Hematopoietic multipotent progenitor cell (in vitro differentiated cells): Measurements from ENCODE around the gene UBE3C. TPM values are rescaled to one million over a fixed set of nuclear protein-coding genes. Genes with fewer than 3 reads are reported as not detected.
"Not testable (repeated sequence)": the region's sequence is repeated elsewhere in the genome, so short reads cannot be mapped to it uniquely, and the experiment has no call there.

Experiments
- DNase-seq, 3 donors: peaks; one replicate each; pipeline ENCODE4 v3.0.0-alpha.2; 2011 to 2015; ENCODE audit warnings: low read depth in 2 of 3, low spot score in 2 of 3
- total RNA-seq: library from RNA; depleted of rRNA; stranded (reverse); fragments of >200 nt; gene quantifications from one replicate; pipeline ENCODE4 v1.2.3, GENCODE V29; 2012

Gene UBE3C
- total RNA-seq, 1 donor: 24.8 TPM

DNA sequence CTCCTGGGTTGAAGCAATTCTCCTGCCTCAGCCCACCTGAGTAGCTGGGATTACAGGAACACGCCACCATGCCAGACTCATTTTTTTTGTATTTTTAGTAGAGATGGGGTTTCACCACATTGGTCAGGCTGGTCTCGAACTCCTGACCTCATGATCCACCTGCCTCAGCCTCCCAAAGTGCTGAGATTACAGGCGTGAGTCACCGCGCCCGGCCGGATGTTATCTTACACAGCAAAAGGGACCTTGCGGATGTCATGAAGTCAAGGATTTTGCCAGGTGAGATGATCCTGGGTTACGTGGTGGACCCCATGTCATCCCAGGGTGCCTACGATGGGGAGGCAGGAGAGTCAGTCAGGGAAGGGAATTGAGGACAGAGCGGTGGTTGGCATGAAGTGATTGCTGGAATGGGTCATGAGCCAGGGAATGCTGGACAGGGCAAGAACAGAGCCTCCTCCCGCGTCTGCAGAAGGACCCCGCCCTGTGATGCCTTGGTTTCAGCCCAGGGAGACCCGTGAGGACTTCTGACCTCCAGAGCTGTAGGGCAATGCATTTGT lies 8.7 kb upstream of the UBE3C start:
- DNase-seq: no peak

DNA sequence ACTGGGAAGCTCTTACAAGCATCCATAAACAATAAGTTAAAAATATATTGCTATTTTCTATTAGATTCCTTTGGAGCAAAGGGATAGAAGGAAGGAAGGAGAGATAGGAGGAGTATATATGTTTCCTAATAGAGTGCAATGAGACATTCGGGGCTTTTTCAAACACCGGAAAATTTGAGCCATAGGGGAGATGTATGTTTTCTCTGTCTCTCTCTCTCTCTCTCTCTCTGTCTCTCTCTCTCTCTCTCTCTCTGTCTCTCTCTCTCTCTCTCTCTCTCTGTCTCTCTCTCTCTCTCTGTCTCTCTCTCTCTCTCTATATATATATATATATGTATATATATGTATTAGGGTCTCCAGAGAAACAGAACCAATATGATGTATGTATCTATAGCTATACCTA lies 7.9 kb upstream of the UBE3C start:
- not testable (repeated sequence) for DNase-seq

DNA sequence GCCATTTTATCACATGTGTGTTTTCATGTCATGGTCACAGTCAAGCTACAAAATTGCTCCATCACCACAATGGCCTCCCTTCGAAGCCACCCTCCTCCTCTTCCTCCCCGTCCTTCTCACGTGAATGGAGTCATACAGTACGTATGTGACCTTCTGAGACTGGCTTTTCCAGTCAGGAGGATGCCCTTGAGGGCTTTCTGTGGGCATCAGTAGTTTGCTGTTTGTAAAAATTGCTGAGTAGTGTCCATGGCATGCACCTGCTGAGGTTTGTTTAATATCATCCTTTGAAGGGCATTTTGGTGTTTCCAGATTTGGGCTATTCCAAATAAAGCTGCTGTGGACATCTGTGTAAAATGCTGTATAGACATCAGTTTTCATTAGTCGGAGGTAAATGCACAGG lies 5.9 kb upstream of the UBE3C start:
- DNase-seq: no peak

DNA sequence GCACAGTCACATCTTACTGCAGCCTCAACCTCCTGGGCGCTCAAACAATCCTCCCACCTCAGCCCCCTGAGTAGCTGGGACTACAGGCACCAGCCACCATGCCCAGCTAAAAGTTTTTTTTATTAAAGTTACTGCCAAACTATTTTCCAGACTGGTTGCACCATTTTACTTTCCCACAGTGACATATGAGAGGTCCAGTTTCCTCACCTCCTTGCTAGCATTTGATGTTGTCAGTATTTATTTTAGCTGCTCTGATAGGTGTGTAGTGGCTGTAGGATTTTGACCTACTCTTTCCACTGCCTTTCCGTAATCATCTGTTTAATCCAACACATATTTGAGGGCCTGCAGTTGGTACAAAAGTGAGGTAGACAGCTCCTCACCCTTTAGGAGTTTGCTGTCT lies 5.4 kb upstream of the UBE3C start:
- DNase-seq: no peak

DNA sequence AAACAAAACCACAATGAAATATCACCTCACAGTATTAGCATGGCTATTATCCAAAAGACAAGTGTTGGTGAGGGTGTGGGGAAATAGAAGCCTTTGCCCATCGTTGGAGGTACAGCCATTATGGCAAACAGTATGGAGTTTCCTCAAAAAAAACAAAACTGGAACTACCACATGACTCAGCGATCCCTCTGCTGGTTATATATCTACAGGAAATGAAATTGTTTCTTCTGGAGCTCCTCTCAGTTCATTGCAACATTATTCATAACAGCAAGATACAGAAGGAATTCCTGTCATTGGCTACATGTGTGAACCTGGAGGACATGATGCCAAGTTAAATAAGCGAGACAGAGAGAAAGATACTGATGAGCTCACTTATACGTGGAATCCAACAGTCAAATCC lies 2.4 kb upstream of the UBE3C start:
- DNase-seq: peak in 2 of 3 donors; percentile 29 to 46

DNA sequence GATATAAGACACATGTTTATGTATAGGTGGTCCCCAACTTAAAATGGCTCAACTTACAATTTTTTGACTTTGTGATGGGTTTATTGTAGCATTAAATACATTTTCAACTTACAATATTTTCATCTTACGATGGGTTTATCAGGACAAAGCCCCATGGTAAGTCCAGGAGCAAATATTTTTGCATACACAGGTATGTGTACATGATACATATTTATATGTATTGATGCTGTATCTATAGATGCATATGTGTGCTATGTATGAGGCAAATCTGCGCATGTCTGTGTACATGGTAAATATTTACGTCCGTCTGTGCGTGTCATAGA lies 664 bp upstream of the UBE3C start:
- no peak for DNase-seq

DNA sequence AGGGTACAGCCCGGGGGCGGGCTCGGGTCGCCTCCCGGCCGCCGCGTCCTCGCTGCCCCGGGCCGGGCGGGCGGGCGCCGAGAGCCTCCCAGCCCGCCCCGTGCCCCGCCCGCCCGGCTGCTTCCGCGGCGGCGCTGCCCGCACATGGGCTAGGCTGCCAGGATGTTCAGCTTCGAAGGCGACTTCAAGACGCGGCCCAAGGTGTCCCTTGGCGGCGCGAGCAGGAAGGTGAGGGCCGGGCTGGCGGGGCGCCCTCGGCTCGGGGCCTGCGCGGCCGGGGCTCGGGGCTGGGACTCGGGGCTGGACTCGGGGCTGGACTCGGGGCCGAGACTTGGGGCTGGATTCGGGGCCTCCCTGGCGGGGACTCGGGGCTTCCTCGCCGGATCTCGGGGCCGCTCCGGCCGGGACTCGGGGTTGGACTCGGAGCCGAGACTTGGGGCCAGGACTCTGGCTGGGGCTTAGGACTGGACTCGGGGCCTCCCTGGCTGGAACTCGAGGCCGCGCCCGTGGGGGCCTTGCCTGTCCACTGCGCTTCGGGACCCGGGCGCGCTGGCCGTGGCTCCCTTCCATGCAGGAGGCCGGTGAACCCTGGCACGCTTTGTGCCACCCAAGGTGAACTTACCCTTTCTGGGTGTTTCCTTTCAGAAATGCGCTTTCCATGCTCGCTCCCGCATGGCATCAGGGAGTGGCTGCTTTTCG lies 534 bp downstream of the UBE3C start:
- DNase-seq: peak in 2 of 3 donors; percentile 70 to 76

DNA sequence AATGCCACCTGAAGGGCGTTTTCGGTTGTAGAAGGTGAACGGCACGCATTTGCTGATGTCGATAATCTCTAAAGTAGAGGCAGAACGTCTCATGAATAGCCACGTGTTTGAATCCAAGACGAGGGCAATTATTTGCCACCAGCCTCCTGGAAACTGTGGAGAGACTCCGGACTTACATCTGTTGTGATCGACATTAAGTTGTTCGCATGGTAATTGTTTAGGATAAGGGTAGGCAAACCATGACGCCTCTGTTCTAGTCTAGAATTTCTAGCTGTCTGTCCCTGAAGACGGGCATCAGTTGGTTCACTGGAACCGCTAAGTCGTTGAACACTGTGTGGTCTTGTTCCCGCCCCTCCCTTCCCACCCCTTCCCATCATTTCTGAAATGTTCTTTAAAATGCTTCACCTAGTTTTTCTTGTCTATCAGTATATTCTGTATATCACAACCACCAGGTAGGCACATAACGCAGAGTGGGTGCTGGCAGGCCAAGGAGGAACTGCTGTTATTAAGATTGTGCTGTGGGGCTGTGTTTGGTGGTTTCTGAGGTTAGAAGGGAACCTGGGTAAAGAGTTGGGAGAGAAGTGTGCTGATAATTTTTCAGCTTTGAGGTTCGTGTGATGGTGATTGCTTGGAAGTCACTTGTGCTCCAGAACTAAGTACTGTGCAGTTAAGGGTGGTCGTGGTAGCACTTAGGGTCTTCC lies 1.2 kb downstream of the UBE3C start:
- DNase-seq: peak in 2 of 3 donors; percentile 66 to 75

DNA sequence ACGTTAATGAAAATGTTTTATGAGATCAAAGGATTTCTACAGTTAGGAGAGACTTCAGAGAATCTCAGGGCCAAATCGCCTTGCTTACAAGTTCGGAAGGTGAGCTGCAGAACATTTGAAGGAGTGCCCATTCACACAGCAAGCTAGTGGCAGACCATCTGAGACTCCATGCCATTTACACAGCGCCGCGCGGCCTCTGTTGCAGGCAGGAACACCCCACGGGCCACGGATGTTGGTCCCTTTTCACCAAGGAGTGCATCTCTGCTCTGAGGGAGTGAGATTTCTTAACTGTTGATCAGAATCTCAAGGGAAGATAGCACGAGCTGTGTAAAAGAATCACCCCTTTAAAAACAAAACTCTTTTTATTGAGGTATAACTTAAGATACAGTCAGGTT lies 1.8 kb downstream of the UBE3C start:
- no peak for DNase-seq

DNA sequence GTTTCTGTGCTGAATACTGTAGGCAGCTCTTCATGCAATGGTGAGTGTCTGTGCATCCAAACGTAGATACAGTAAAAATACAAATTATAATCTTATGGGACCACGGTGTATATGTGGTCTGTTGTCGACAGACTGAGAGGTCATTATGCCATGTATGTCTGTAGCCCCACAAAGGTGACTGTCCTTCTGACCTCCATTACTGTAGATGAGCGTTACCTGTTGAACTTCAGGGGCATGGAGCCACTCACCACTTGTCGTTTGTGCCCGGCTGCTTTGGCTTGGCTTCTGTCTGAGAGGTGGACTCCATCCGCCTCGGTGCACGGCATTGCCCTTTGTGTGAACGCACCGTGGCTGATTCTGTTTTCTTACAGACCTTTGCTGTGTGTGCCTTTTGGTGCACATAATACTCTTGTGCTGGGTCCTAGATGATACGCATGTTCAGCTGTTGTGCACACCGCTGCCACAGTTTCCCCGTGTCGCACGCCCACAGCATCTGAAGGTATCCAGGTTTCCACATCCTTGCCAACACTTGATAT lies 2.9 kb downstream of the UBE3C start:
- DNase-seq: no peak

DNA sequence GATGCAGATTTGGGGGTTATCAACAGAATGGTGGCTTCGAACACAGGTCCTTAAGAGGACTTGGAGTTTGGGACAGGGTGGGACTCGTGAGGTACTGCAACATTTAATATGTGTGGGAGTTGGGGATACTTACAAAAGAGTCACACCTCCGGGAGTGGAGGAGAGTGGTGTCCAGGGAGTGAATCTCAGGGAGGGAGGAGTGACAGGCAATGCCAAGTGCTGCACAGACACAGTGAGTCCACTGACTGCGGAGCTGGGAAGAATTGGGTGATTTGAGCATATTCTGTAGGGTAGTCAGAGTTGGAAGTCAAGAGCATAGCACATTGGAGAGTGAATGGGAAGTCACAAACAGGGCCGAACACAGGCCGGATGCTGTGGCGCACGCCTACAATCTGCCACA lies 5.1 kb downstream of the UBE3C start:
- DNase-seq: no peak

DNA sequence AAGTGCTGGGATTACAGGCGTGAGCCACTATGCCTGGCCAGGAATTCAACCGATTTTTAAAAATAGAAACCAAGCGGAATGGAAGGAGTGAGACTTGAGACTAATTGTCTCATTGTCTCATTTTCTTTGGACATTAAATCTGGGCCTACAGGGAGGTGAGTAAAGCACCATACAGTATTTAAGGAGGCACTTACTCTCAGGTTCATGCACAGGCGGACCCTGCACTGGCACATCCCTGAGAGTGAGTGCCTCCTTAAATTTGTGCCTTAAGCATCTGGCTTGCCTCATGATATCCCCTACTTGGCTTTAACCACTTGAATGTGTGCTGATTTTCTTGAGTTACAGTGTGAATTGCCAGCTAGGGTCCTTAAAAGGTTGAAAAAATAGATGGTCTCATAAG lies 10.6 kb downstream of the UBE3C start:
- DNase-seq: no peak

DNA sequence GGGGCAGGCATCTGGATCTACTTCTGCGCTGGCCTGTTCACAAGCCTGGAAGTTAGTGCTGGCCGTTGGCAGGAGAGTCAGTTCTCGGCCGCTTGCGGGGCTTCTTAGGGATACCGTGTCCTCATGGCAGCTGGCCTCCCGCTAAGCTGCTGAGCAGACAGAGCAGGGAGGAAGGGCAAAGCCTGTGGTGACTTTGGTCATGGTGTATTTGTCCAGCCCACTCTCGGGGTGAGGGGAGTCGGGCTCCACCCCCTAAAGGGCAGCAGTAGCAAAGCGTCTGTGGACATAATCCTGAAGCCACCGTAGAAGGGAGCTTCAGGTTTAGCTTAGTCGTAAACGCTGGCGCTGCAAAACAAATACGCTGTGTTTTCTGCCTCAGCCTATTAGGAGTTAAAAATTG lies 12.2 kb downstream of the UBE3C start:
- no peak for DNase-seq

DNA sequence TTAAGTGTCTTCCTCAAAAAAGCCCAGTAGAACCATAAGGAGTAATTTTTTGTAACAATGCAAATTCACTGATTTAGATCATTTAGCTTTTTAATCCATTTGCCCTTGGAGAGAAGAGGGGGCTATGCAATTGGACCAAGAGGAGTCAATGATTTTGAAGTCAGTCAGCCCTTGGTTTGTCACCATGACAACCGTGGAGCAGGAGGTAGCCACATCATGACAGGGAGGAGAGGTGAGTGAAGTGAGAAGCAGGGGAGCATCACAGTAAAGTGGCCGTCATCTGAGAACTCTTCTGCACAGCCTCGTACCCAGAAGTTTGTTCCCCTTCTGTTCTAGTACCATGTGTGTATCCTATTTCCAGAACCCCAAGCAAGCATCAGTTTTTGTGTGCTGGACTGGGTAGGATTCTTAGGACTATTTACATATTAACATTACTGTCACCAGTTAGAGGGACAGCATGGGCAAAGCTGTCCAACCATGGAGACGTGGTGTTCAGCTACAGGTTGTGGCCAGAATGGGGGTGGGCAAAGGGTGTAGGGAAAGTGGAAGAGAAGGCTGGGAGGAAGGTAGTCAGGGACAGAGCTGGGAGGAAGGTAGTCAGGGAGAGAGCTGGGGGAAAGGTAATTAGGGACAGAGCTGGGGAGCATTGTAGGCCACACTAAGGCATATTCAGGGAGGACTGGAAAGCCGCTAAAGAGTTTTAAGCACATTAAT lies 13.1 kb downstream of the UBE3C start:
- DNase-seq: no peak

DNA sequence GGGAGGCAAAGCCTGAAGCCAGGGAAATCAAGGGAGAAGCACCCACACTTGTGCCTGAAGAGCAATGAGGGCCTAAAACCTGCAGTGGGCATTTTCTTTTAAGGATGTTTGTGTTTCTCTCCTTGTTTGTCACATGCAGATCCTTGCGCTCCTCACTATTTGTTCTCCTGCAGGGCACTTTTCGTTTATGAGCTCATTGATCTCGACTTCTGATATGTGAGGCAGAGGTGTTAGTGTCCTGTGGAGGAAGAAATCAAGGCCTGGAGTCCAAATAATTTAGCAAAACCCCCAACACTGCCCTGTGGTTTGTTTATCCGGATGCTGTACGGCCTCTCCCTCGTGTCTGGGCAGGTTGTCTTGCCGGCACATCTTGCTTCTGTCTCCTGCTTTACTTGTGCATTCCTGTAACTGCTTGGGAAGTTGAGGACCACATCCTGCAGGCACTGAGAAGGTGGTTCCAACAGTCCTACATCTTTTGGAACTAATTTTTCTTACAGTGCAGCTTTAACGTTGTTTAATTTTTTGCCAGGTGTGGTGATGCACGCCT lies 13.7 kb downstream of the UBE3C start:
- DNase-seq: no peak

DNA sequence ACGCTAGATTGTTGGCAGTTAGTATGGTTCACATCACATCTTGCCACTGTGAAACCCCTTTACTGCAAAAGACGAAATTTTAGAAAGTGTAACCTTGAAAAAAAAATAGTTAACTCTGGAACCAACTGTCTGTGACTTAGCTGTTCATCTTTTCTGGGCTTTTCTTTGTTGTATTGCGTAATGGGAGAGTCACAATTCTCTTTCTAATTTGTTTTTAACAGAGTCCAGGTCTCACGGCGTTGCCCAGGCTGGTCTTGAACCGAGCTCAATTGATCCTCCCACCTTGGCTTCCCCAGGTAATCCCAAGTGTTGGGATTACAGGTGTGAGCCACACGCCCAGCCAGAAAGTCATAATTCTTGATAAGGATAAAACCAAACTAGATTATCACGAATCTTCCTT lies 14.5 kb downstream of the UBE3C start:
- no peak for DNase-seq

DNA sequence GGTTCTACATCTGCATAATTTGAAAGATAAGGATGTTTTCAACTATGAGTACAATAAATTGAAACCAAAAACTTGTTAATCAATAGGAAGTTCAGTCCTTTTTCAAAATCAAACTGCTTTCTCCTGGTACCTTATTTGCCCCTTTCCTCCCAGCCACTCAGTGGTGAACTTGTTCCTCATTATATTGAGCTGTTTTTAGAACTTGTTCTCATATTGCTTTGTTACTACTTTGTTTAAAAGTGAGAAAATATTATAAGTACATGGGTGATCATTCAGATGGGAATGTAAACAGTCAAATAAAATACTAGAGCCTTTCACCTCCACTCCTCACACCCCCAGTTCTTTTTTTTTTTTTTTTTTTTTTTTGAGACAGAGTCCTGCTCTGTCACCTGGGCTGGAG lies 17.2 kb downstream of the UBE3C start:
- no peak for DNase-seq

DNA sequence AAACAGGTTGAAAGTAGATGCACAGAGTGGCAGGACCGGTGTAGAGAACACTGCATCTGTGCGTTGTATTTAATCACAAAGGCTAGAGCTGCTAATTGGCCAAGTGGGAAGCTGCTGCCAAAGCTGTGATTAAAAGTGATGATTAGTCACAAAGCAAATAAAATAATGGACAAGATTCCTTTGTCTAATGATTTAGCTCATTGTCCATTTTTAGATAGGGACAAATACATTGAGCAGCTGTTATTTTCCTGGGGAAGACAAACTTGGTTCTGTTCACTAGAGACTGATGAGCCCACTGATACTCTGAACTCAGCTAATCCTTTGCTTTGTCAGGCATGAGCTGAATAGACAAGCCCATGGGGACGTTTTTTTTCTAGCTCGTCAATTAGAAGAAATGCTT lies 19.7 kb downstream of the UBE3C start:
- no peak for DNase-seq

DNA sequence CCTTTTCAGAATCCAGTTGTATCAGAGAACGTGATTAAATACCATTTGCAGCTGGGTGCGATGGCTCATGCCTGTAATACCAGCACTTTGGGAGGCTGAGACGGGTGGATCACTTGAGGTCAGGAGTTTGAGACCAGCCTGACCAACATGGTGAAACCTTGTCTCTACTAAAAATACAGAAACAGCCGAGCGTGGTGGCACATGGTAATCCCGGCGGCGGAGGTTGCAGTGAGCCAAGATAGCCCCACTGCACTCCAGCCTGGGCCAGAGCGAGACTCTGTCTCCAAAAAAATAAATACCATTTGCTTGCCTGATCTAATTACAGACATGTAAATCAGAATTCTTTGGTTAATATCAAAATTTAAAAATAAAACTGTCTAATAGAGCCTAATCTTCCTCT lies 20.8 kb downstream of the UBE3C start:
- DNase-seq: not testable (repeated sequence)

DNA sequence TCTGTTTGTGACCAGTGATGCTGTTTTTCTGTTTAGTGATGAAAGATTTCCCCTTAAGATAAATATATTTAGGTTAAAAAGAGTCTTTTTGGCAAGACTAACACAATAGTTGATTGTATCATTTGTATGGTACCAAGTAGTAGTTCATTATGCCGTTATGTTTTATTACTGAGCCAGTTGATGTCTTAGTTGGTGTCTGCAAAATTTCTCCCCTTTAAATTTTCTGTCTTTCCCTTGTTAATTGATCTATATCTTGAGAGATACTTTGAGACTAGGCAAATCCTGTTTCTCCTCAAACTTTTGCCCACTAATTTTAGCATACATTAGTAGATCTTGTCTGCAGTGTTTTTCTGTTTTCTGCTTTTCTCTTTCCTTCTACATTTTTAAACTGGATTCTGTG lies 21.7 kb downstream of the UBE3C start:
- DNase-seq: no peak

DNA sequence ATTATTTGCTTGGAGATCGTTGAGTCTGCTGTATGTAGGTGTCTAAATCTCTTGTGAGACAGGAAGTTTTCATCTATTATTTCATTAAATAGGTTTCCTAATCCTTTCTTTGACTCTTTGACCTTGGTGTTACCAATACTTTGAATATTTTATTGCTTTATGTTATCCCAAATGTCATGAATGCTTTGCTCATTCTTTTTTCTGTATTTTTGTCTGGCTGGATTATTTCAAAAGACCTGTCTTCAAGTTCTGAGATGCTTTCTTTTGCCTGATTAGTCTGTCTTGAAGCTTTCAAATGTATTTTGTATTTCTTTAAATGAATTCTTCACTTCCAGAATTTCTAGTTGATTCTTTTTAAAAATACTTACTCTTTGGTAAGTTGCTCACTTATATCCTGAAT lies 27.3 kb downstream of the UBE3C start:
- DNase-seq: no peak
